Esophagus squamous epithelium (tissue), 4 donors: ENCODE measurements around the gene GALNT13.

Experiments used
- POLR2A ChIP-seq, 4 donors: fragments of 450-650 bp; IDR thresholded peaks; one replicate each; pipeline ENCODE4 v1.6.1; 2017; ENCODE audit warnings: antibody characterized with exemption in 4 of 4, mild to moderate bottlenecking in 4 of 4, moderate library complexity in 3 of 4
- TF ChIP-seq, protein P1 (sequence below), 6 experiments: fragments of 450-650 bp in 4 of 6; fragments of 200-600 bp in 2 of 6; sonication (generic) in 2 of 6; IDR thresholded peaks; one replicate each; pipeline ENCODE4 v1.5.1; 2016 to 2019; ENCODE audit warnings: antibody characterized with exemption in 6 of 6, mild to moderate bottlenecking in 4 of 6, moderate library complexity in 4 of 6

GRCh38 chr2:154449951-154450658, 578.4 kb downstream of the GALNT13 start:
- TF ChIP-seq, protein P1, sequence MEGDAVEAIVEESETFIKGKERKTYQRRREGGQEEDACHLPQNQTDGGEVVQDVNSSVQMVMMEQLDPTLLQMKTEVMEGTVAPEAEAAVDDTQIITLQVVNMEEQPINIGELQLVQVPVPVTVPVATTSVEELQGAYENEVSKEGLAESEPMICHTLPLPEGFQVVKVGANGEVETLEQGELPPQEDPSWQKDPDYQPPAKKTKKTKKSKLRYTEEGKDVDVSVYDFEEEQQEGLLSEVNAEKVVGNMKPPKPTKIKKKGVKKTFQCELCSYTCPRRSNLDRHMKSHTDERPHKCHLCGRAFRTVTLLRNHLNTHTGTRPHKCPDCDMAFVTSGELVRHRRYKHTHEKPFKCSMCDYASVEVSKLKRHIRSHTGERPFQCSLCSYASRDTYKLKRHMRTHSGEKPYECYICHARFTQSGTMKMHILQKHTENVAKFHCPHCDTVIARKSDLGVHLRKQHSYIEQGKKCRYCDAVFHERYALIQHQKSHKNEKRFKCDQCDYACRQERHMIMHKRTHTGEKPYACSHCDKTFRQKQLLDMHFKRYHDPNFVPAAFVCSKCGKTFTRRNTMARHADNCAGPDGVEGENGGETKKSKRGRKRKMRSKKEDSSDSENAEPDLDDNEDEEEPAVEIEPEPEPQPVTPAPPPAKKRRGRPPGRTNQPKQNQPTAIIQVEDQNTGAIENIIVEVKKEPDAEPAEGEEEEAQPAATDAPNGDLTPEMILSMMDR (IDR thresholded peaks at IDR 0.05) = no peak
- TF ChIP-seq POLR2A (IDR thresholded peaks at IDR 0.05) = no peak
